ENCODE measurements around the gene GON4L.

DNA sequence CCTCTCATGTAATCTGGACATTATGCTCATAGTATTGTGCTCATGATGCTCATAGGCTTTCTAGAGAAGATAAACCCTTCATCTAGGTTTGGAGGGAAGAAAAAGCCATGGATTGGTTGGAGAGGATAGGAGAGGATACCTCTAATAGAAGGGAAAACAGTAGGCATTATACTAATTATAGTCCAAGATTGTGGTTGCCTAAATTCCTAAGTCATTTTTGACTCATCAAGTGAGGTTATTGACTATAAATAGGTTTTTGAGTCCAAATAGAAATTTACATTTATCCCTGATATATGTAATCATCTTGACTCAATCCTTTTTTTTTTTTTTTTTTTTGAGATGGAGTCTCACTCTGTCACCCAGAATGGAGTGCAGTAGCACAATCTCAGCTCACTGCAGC lies 7.4 kb upstream of the GON4L start:
- TF ChIP-seq CTCF (tag by site-specific recombination; IDR thresholded peaks at IDR 0.05) (no peak), HOXD13 (CRISPR knock-in tag; IDR thresholded peaks at IDR 0.05; ENCODE audit: borderline replicate concordance) (no peak), ZNF530 (tag by site-specific recombination; IDR thresholded peaks at IDR 0.05; ENCODE audit: low read depth) (no peak), ZSCAN16 (tag by site-specific recombination; IDR thresholded peaks at IDR 0.05) (no peak), ZBTB10 (tag by site-specific recombination; IDR thresholded peaks at IDR 0.05) (no peak)

All from HEK293 (cell line).